Activated T-cell treated with anti-CD3 and anti-CD28 coated beads for 4 hours (primary cell): Measurements from ENCODE around the gene CPEB2.
A peak's percentile ranks its signal among the peaks of the same experiment; 100 is the strongest.

Experiments used
- DNase-seq: peaks from one replicate; pipeline ENCODE4 v3.0.0-alpha.2; 2020

The CPEB2 gene

DNA sequence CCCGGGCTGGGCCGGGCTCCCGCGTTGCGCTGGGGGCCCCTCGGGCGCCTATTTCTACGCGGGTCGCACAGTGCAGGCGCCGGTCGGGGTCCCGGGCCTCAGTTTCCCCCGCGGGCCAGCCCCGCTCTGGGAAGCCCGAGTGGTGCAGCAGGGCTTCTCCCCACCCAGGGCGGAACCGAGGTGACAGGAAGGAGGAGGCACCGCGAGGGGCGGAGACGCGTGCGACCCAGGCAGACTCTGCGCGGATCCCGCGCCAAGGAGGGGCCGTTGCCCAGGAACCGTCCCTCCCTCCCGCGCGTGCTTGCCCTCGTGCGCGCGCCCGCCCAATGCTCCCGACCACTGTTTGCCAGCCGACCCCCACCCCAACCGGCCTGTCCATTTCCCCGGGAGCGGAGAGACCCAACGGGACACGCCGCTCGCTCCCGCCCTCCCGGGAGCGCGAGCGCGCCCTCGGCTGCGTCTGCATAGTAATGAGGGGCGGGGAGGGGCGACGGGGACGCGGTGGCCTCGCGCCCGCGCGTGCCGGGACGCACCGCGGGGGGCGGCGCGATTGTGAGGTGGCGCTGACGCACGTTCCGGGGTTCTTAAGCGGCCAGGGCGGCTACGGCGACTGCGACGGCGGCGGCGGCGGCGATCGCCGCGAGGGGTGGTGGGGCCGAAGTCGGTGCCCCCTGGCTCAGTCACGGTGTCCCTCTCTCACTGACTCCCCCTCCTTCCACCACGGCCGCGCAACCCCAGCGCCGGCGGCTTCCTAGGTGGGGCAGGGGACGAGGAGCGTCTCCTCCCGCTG is at the start of gene CPEB2:
CPEB2 (plus strand) TSS at position 613 of the 790 bp plus-strand sequence. CDS start 193 bp downstream, outside the sequence.
- DNase-seq, result peak; percentile 85

DNA sequence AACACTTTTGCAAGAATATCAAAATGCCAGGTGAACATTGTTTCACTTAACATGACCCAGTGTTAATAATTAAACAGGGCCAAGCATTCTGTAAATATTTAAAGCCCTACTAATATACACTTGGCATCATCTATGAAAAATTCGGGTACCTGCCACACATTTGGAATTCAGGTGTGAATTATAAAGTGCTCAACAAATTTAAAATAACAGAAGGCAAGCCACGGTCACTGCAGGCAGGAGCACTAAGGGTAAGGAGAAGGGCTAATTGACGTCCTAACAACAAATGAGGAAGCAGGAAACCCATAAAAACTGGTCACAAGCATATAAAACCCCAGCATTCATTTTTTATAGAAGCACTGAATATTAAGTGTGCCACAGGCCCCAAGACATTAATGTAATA is 43.8 kb upstream of the CPEB2 start:
- no peak for DNase-seq

DNA sequence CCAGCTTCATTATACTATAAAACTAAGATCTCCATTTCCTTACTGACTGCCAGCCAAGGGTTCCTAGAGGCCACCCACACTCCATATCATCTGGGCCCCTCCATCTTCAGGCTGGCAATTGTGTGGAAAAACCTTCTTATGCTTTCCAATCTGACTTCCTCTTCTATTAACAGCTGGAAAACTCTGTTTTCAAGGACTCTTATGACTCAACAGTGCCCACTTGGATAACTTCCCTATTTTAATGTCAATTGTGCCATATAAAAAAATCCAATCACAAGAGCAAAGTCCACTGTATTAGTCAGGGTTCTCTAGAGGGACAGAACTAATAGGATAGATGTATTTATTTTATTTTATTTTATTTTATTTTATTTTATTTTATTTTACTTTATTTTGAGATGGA is 41.0 kb upstream of the CPEB2 start:
- no peak for DNase-seq

DNA sequence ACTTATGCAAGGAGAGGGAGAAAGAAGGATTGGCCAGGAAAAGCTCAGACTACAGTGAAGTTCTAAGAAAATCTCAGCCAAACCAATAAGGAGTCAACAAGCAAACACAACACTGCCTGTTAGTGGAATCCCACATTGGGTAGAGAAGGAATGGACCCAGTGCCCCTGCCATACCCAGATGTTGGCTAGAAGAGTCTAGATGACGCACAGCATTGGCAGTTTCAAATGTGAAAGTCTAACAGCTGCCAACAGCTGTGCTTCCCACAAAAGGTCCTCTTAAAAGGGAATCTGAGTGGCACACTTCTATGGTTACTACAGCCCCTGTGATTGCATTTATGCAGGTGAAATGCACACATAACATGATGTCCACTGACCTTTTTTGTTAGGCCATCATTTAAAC is 37.2 kb upstream of the CPEB2 start:
- DNase-seq, result no peak

DNA sequence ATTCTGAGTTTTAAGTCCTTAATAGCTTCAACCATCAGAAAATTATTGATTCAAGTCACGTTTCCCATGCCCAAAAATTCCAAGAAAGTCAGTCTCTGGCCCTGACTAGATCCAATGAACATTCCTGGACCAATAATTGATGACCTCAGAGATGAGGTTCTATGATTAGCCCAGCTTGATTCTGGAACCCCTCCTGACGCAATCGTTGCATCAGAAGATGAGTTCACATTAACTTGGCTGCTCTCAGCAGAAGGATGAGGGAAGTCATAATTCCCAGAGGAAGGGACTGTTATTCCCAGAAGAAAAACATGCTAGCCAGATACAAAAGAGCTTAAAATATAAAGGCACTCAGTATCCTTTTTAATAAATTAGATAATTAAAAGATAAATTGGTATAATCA is 34.3 kb upstream of the CPEB2 start:
- no peak for DNase-seq

DNA sequence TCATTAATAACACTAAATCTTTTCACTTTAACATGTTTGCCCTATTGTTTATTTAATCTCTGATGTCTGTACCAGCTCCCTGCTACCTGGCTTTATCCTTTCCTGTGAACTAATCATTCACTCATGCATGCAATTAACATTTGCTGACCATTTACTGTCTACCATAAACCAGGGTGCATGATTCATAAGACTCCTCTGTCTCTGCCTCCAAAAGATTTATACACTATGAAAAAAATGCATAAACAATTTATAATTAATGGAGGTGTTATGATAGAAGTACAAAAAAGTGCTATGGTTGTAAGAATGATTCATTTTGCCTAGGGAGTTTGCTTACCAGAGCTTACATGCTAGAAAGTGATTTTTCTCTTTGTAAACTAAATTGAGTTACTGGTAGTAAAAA is 24.5 kb upstream of the CPEB2 start:
- DNase-seq, result no peak

DNA sequence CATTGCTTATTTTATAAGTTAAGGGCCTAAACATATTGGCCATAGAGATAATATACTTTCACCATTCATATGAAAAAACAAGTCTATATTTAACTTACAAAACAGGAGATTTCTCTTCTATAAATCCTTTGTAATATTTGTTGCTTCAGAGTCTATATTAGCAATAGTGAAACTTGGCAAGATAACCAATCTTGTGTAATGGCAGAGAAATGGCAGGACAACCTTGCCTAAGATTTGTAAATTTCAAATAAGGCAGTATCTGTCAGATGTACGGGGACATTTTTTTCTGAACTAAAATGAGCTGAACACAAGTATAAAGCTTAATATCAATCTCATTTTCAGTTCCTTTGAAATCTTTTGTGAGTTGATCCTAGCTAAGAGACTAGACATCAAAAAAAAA is 17.8 kb upstream of the CPEB2 start:
- no peak for DNase-seq

DNA sequence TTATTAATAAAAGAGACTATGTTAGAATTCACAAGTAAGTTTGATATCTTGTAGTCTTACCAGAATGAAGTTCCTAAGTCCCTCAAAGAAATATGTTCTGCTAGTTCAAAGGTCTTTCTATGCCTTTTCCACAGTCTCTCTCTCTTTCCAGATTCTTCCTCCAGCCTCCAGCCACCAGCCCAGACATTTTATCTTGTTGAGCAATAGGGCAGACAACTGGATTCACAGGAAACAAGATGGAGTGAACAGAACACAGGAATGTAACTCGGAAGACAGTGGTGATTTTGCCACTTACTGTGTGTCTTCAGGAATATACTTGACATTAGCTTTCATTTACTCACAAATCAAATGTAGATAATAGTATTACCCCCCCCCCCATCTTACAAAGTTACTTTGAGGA is 17.1 kb upstream of the CPEB2 start:
- DNase-seq, result no peak

DNA sequence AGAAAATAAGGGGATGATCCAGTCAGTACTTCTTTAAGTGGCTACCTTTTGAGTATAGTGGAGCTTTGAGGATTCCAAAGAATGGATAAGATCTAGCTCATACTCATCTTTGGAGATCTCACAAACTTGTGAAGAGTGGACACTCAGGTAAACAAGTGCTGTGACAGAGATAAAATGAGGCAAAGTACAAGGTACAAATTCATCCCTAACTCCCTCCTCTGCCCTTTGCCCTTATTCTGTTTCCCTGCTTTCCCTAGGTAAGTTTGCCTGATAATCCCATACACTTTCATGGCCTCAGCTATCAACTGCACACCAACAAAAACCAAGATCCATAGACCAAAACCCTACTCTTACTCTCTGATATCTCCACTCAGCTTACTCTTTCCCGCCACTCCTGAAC is 16.4 kb upstream of the CPEB2 start:
- DNase-seq, result no peak

DNA sequence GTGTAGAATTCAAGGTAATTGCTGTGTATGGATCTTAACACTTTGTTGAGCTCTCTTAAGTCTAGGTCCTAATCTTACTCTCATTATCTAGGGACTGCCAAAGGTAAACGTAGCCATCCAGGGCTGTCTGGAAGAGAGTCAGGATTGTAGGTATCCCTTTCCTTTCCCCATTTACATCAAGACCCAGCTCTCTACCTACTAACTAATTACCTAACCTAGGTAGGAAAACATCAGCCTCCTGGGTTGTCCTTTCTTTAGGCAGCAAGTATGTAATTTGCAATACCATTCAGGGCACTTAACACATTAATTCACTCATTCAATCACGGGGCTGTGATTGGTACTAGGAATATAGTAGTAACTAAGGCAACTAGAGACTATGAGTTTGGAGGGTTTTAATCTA is 15.2 kb upstream of the CPEB2 start:
- DNase-seq, result no peak

DNA sequence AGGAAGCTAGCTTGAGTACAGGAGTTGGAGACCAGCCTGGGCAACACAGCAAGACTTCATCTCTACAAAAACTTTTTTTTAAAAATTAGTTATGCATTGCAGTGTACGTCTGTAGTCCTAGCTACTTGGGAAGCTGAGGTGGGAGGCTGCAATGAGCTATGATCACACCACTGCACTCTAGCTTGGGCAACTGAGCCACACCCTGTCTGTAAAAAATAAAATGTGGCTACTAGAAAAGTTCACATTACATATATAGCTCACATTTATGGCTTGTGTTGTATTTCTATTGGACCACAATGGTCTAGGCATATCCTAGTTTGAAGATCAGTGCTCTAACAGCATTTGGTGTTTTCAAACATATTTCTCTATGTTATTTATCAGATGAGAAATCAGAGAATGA is 11.8 kb upstream of the CPEB2 start:
- DNase-seq, result no peak

DNA sequence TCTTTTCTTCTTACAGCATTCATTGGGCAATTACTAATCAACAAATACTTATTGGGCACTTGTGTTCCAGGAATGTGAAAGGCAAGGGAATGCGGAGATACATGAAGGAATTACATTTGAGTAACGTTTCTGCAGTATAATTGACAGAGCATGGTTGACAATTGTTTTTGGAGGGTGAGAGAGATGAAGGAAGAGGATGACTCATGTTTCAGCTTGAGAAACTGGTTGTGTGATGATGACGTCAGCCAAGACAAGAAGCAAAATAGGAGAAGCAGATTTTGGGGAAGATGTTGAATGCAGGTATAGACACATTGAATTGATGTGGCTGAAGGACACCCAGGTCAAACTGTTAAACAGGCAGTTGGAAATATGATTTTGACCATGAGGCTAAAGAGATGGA is 8.0 kb upstream of the CPEB2 start:
- DNase-seq, result no peak

DNA sequence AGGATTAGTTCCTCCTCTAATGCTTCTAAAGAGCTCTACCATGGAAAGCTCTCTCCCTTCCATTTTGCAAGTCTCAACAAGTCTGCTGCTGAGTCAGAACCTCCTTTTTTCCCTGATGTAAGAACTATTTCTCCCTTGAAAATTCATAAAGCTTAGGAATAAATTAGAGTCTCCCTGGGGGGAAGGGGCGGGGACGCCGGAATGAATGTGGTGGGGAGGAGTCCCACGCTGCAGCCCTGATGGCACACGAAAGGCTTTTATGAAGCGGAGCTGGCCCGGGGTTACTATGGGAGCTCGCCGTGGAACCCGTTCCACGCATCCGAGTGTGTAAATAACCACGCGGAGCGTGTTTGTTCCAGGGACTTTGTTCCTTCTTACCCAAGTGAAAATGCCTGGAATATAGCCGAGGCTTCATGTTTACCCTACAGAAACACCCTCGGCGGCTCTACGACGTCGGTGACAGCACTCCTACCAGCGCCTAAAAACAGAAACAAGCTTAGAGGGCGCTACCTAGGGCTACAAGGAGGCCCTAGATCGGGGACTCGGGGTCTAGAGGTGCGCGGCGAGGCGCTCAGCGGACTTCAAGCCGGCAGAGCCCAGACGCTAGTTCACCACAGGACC is 923 bp upstream of the CPEB2 start:
- DNase-seq, result peak; percentile 35

DNA sequence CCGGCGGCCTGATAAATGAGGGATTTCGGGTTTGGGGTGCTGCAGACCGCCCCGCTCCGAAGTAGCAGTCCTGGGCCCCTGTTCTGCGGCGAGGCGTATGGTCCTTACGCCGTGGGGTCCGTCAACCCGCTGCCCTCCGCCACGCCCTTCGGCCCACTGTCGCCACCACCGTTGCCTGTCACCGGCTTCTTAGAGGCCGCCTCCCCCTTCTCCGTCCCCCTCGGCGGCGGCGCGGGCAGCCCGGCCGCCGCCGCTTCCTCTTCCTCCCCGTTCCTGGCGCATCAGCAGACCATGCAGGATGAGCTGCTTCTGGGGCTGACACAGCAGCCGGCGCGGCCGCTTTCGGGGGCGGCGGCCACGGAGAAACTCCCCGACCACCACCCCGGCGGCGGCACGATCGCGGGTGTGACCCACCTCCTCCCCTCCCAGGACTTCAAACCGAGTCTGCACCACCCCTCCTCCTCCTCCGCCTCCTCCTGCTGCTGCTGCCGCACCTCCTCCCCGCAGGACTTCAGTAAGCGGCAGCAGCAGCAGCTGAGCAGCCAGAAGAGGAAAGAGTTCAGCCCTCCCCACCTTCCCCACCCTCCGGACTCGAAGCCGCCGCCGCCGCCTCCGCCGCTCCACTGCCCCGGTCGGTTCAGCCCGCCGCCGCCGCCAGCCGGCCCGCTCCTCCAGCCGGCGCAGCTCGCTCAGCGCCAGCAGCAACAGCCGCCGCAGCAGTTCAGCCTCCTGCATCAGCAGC is 549 bp downstream of the CPEB2 start:
- peak; percentile 62 for DNase-seq

DNA sequence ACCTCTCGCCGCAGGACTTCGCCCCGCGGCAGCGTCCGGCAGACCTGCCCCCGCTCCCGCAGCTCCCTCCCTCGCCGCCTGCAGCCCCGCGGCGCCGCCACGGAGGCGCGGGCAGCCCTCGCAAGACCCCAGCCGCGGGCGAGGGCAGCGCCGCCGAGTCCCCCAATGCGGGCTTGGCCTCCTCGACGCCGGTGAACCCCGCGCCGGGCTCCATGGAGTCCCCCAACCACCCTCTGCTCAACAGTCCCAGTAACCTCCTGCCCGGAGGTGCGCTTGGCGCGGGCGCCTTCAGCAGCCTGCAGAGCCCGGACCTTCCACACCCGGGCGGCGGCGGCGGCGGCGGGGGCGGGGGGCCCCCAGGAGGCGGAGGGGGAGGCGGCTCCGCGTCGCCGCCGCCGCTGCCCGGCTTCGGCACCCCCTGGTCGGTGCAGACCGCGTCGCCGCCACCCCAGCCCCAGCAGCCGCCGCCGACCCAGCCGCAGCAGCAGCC is 1.2 kb downstream of the CPEB2 start:
- DNase-seq, result peak; percentile 48

DNA sequence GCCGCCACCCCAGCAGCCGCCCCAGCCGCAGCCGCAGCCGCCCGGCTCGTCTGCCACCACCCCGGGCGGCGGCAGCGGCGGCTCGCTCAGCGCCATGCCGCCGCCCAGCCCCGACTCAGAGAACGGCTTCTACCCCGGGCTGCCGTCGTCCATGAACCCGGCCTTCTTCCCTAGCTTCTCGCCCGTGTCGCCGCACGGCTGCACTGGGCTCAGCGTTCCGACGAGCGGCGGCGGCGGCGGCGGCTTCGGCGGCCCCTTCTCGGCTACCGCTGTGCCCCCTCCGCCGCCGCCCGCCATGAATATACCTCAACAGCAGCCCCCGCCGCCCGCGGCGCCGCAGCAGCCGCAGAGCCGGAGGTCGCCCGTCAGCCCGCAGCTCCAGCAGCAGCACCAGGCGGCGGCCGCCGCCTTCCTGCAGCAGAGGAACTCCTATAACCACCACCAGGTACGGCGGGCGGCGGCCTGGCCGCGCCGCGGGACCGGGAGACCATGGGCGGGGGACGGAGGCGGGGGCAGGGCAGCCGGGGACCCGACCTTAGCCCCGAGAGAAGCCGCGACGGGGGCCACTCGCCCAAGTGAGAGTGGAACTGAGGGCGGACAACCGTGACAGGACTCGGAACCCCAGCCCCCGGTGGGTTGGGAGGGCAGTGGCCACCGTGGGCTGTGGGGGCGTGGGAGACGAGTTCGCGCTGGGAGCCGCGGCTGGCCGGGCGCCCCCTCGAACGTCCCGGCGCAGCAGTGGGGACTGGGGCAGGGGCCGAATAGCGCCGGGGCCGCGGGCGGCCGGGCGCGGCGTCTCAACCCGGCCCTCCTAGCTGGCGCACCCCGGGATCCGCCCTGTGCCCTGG is 1.8 kb downstream of the CPEB2 start:
- DNase-seq, result peak; percentile 34

DNA sequence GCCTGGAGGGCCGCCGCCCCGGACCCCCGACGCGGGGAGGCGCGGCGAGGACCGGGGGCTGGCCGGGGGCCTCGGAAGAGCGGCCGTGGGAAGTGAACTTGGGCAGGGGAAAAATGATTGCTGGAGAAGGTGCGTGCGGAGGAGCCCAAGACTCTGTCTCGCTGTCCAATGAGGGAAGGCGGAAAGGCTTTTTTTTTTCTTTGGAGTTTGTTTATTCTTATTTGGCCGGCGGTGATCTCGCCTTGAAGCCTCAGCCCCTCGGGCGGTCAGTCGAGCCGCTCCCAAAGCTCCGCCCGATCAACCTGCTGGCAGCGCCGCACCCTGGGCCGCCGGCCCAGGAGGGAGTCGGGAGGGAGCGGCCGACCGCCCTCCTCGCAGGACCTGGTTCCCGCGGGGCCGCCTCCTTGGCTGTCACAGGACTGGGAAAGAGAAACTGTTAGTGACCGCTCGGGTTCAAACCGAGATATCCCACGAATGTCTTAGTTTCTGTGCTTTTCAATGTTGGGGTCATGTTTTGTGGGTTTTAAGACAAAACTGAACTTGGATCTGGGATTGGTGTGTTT is 2.5 kb downstream of the CPEB2 start:
- peak; percentile 12 for DNase-seq

DNA sequence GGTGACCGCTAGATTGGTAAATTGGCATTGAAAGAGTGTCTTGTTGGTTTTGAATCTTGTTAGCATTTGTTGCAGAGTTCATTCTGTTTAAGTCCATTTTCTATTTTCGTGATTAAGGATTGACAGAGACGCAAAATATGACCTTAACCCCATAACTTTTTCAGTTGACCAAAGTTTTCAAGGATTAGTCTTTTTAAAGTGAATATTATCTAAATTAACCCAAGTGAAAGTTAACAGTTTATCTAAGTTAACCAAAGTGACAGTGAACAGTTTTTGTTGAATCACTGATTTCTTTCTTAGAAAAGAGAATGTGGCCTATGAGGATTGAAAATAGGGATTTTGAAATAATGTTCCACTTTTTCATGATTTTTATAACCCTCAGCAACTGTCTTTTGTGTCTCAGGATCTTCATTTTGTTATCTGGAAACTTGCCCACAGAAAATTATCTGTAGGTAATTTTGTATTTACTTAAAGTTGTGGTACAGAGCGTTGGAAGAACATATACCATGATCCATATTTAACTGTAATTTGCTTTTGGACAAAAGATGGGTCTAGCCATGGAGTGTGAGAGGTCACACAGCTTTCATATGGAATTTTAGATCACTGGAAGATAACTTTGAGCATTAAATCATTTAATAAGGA is 3.3 kb downstream of the CPEB2 start:
- DNase-seq, result no peak

DNA sequence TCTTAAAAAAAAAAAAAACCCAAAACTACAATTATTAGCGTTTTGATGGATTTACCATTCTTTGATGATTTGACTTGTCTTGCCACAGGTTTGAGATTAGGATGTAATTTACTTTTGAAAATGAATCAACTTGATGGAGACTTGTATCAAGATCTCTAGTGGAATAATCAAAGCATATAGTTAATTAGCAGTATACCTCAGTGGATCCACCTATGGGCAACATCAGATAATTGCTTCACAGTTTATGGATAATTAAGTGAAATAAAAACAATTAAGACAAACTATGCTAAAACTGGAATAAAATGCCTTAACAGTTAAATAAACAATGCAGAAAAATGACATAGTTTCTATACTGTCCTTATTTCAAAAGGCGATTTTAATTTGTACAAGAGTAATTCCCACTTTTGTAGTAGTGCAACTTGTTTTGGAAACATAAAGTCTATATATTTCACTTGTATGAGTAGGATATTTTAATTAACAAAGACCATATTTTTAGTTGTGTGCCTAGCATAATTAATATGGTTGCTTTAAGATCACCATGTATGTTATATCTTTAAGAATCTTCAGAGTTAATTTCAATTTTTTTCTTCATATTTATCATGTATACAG is 4.2 kb downstream of the CPEB2 start:
- DNase-seq, result no peak

DNA sequence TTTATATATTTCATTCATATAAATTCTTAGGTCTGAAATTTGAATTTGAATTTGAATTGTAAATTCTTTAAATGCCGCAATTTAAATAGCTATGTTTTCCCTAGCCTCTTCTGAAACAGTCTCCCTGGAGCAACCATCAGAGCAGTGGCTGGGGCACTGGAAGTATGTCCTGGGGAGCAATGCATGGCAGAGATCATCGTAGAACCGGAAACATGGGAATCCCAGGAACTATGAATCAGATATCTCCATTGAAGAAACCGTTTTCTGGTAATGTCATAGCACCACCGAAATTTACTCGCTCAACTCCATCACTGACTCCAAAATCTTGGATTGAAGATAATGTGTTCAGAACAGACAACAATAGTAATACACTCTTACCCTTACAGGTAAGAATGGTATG is 4.9 kb downstream of the CPEB2 start:
- DNase-seq, result no peak

DNA sequence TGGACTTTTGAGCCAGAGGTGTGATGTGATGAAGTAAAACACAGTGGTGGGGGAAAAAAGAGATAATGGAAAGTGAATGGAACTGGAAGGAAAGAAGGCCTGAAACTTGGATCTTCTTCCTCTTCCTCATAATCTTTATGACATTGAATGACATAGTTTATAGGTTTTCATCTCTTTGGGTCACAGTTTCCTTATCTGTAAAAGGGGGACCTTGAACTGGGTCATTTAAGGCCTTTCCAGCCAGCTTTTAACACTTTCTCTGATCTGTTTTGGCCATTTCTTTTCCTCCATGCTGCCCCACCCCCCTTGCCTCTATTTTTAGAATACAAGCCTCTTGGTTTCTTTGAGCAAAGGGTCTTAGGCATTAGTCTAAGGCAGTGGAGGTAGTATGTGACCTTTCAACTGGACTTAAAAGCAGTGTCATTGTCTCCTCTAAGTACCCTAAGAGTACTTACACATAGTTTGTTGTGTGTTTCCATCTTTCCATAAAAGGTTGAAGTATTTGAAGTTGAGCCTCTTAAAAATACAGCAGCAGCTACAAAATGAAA is 7.8 kb downstream of the CPEB2 start:
- DNase-seq, result no peak
